HepG2 (cell line): ENCODE results near the gene GLRA3. TPM values are rescaled to one million over a fixed set of nuclear protein-coding genes. Genes with fewer than 3 reads are reported as not detected.

Experiments
- ATAC-seq: fragments of 200-7000 bp; cut with Tn5 transposase; 3 replicates; pipeline ENCODE4 v1.9.1; 2020; ENCODE audit warnings: mild to moderate bottlenecking, moderate library complexity
- BruUV-seq: library from RNA; stranded (reverse); fragments of 400-500 nt; replicated peaks from 2 replicates; lab custom pipeline; 2021; lab: Mats Ljungman, UMichigan
- CTCF ChIA-PET: fragments of 300-600 bp; formaldehyde crosslinking; extraction: SDS; loops from one replicate; lab custom pipeline; 2021; ENCODE audit warnings: low total read pairs, inconsistent platforms, low intra/inter-chr PET ratio; lab: Yijun Ruan, JAX
- POLR2A ChIA-PET: fragments of 350-600 bp; sonication (Branson Sonifier 250); formaldehyde crosslinking; loops from one replicate; lab custom pipeline; 2020; ENCODE audit warnings: antibody characterized with exemption, inconsistent platforms; lab: Yijun Ruan, JAX
- DNase-seq: peaks from one replicate; pipeline ENCODE4 v3.0.0-alpha.2; 2015; ENCODE audit warnings: low spot score
- FAIRE-seq: peaks from 3 replicates; lab custom pipeline; 2011; peaks lifted over from hg19 to GRCh38; lab: Jason Lieb, UNC
- H2AFZ ChIP-seq: one replicate; pipeline ENCODE4 v1.6.1; 2011; ENCODE audit warnings: low read length, inconsistent platforms
- H3K27ac ChIP-seq: fragments of 300-600 bp; 3 replicates; pipeline ENCODE4 v1.8.0; 2011; ENCODE audit warnings: mixed run types, mild to moderate bottlenecking, mixed read lengths, low read length, inconsistent platforms; ENCODE audit not compliant: insufficient read depth; ENCODE audit errors: extremely low read length
- H3K27me3 ChIP-seq, 2 experiments: fragments of 200-600 bp in 1 of 2; 2 replicates in 1 of 2; 3 replicates in 1 of 2; pipeline versions ENCODE4 v1.6.0 to v1.8.0; 2011; ENCODE audit warnings: low read length in 2 of 2, mild to moderate bottlenecking in 2 of 2, moderate library complexity in 2 of 2, inconsistent platforms in 1 of 2; ENCODE audit not compliant: insufficient read depth in 2 of 2, control insufficient read depth in 1 of 2
- H3K36me3 ChIP-seq, 2 experiments: fragments of 200-600 bp in 1 of 2; replicated peaks in 1 of 2; 2 replicates in 1 of 2; 3 replicates in 1 of 2; pipeline versions ENCODE4 v1.5.1 to v1.8.0; 2011; ENCODE audit warnings: low read length in 2 of 2, inconsistent platforms in 1 of 2; ENCODE audit not compliant: insufficient read depth in 2 of 2, control insufficient read depth in 1 of 2
- H3K4me1 ChIP-seq: 2 replicates; pipeline ENCODE4 v1.5.1; 2012; ENCODE audit warnings: low read length, inconsistent platforms; ENCODE audit not compliant: insufficient read depth
- H3K4me2 ChIP-seq: 2 replicates; pipeline ENCODE4 v1.6.0; 2011; ENCODE audit warnings: low read depth, low read length, inconsistent platforms
- H3K4me3 ChIP-seq, 3 experiments: fragments of 200-600 bp in 1 of 3; sonication (generic), shearing (Covaris generic) in 1 of 3; replicated peaks in 1 of 3; 2 replicates each; pipeline ENCODE4 v1.5.1; 2011 to 2016; ENCODE audit warnings: low read length in 3 of 3, inconsistent platforms in 2 of 3, low read depth in 2 of 3, mild to moderate bottlenecking in 2 of 3, control low read depth in 1 of 3, mixed read lengths in 1 of 3; ENCODE audit not compliant: insufficient read depth in 1 of 3
- H3K79me2 ChIP-seq: one replicate; pipeline ENCODE4 v1.6.1; 2011; ENCODE audit warnings: low read length, inconsistent platforms; ENCODE audit not compliant: insufficient read depth
- H3K9ac ChIP-seq: 2 replicates; pipeline ENCODE4 v1.6.0; 2011; ENCODE audit warnings: mild to moderate bottlenecking, low read depth, low read length, inconsistent platforms; ENCODE audit not compliant: insufficient read depth
- H3K9me3 ChIP-seq: 2 replicates; pipeline ENCODE4 v1.5.1; 2012; ENCODE audit warnings: mild to moderate bottlenecking, low read length
- H4K20me1 ChIP-seq: 2 replicates; pipeline ENCODE4 v1.6.0; 2011; ENCODE audit warnings: inconsistent platforms, mild to moderate bottlenecking, low read length, moderate library complexity; ENCODE audit not compliant: insufficient read depth
- ATRX ChIP-seq: sonication (generic); formaldehyde crosslinking; IDR thresholded peaks from 2 replicates; pipeline ENCODE4 v1.4.0; 2020; ENCODE audit warnings: missing genetic modification reagents, borderline replicate concordance
- BCL3 ChIP-seq: sonication (generic); formaldehyde crosslinking; IDR thresholded peaks from 2 replicates; pipeline ENCODE4 v1.5.1; 2020; ENCODE audit warnings: mild to moderate bottlenecking, missing genetic modification reagents, moderate library complexity
- CBX1 ChIP-seq: IDR thresholded peaks from one replicate; pipeline ENCODE4 v1.6.1; 2016; ENCODE audit warnings: antibody characterized with exemption, low read depth
- CBX2 ChIP-seq, 2 experiments: fragments of 200-600 bp in 1 of 2; sonication (generic); formaldehyde crosslinking in 1 of 2; IDR thresholded peaks; 2 replicates each; pipeline versions ENCODE4 v1.7.0 to v1.8.1; 2018 to 2022; ENCODE audit warnings: low read depth in 2 of 2, low read length in 1 of 2, mild to moderate bottlenecking in 1 of 2, missing genetic modification reagents in 1 of 2
- DMTF1 ChIP-seq: sonication (generic); formaldehyde crosslinking; IDR thresholded peaks from 2 replicates; pipeline ENCODE4 v1.4.0; 2020; ENCODE audit warnings: mild to moderate bottlenecking, missing genetic modification reagents
- E2F2 ChIP-seq: sonication (generic); formaldehyde crosslinking; IDR thresholded peaks from 2 replicates; pipeline ENCODE4 v1.4.0; 2020; ENCODE audit warnings: missing genetic modification reagents, borderline replicate concordance
- FOXM1 ChIP-seq: sonication (generic); formaldehyde crosslinking; IDR thresholded peaks from 2 replicates; pipeline ENCODE4 v1.5.0; 2020; ENCODE audit warnings: missing genetic modification reagents
- KAT2B ChIP-seq: fragments of 150-350 bp; IDR thresholded peaks from 2 replicates; pipeline ENCODE4 v1.6.1; 2014; ENCODE audit warnings: low read depth, low read length, borderline replicate concordance
- KDM3A ChIP-seq: IDR thresholded peaks from 2 replicates; pipeline ENCODE4 v1.6.1; 2018; ENCODE audit warnings: low read depth, missing compliant biosample characterization
- PCBP2 ChIP-seq: fragments of 200-400 bp; formaldehyde crosslinking; optimal IDR thresholded peaks from 2 replicates; pipeline ENCODE3; 2018; ENCODE audit warnings: low read length, low read depth; ENCODE audit not compliant: poor library complexity, severe bottlenecking
- RFXAP ChIP-seq: sonication (generic); formaldehyde crosslinking; IDR thresholded peaks from 2 replicates; pipeline ENCODE4 v1.4.0; 2020; ENCODE audit warnings: missing genetic modification reagents, borderline replicate concordance
- RNF2 ChIP-seq: fragments of 450-650 bp; conservative IDR thresholded peaks from 2 replicates; pipeline ENCODE4 v1.6.1; 2016; ENCODE audit warnings: low read depth
- THAP9 ChIP-seq: sonication (generic); formaldehyde crosslinking; IDR thresholded peaks from 2 replicates; pipeline ENCODE4; 2020; ENCODE audit warnings: missing genetic modification reagents, mild to moderate bottlenecking, borderline replicate concordance
- ZNF138 ChIP-seq: sonication (generic); formaldehyde crosslinking; IDR thresholded peaks from 2 replicates; pipeline ENCODE4 v1.5.0; 2020; ENCODE audit warnings: mild to moderate bottlenecking, low read depth, missing genetic modification reagents
- ZNF143 ChIP-seq: sonication (generic); formaldehyde crosslinking; IDR thresholded peaks from 2 replicates; pipeline ENCODE4 v1.4.0; 2020; ENCODE audit warnings: missing genetic modification reagents
- ZNF414 ChIP-seq: sonication (generic); formaldehyde crosslinking; IDR thresholded peaks from 2 replicates; pipeline ENCODE4 v1.5.0; 2020; ENCODE audit warnings: missing genetic modification reagents
- ZNF878 ChIP-seq: sonication (generic); formaldehyde crosslinking; IDR thresholded peaks from 2 replicates; pipeline ENCODE4 v1.8.1; 2023; ENCODE audit warnings: mild to moderate bottlenecking, missing genetic modification reagents, moderate library complexity
- WGBS: methylation state at CpG from one replicate; pipeline ENCODE4 v1.1.6; 2017; ENCODE audit warnings: low lambda C conversion rate; 5-methylcytosine and 5-hydroxymethylcytosine counted together
- in situ Hi-C: cut with HindIII; loops from 2 replicates; pipeline ENCODE4 v1.10.0; 2017; ENCODE audit warnings: low pct_unique_long_range_greater_than_20kb; ENCODE audit not compliant: extremely low pct_ligation_motif_present
- intact Hi-C: fragments of 100-400 bp; cut with micrococcal nuclease; formaldehyde crosslinking; loops from one replicate; pipeline ENCODE4 v1.10.0; 2022; ENCODE audit not compliant: unreplicated experiment
- polyA plus RNA-seq, 8 experiments: library from polyadenylated mRNA; depleted of rRNA in 3 of 8; stranded (reverse) in 7 of 8; unstranded in 1 of 8; fragments of >200 nt; fragmentation: Illumina TruSeq in 4 of 8; extraction: Trizol in 4 of 8; gene quantifications; 2 replicates each; pipeline versions ENCODE4 v1.2.1 to v1.2.3, GENCODE V29; 2011 to 2016; ENCODE audit warnings: low read depth in 4 of 8, missing spikeins in 1 of 8, mixed read lengths in 1 of 8; ENCODE audit not compliant: insufficient read depth in 1 of 8
- total RNA-seq, 5 experiments: library from RNA; depleted of rRNA; stranded (reverse); fragments of >200 nt; fragmentation: Illumina TruSeq; extraction: Trizol; gene quantifications; 2 replicates each; pipeline ENCODE4 v1.2.3, GENCODE V29; 2016; ENCODE audit warnings: low read depth in 1 of 5

GLRA3 gene
- total and polyA plus RNA-seq, 2 of the 13 experiments (the other 11 are each of a cell fraction or from before 2014, with no cell fraction given) = not detected

- Histone ChIP-seq H3K9me3 (peaks cover 41% of the 10 kb centered on the region), H3K36me3 (no peaks in the 10 kb centered on the region), H3K4me3 (no peak overlapping the region), H3K79me2 (no peaks in the 10 kb centered on the region), H4K20me1 (no peaks in the 10 kb centered on the region), H2AFZ (no peak overlapping the region), H3K4me2 (no peak overlapping the region), H3K4me1 (no peaks in the 10 kb centered on the region), H3K27me3 (no peaks in the 10 kb centered on the region), H3K27ac (no peak overlapping the region), H3K9ac (no peak overlapping the region)
- ATAC-seq = no peak
- ChIA-PET POLR2A (no interaction called here), CTCF (no interaction called here)
- 0% methylated on average over 1 of the region's 3 CpGs for WGBS
- no peak for FAIRE-seq
- BruUV-seq = no TSS peak
- intact Hi-C loops = no loop called here
- DNase-seq = no peak
- in situ Hi-C loops = no loop called here
- TF ChIP-seq ZNF878 (CRISPR knock-in tag) (no peak), DMTF1 (no peak), RFXAP (CRISPR knock-in tag) (no peak), ZNF138 (CRISPR knock-in tag) (no peak), BCL3 (CRISPR knock-in tag) (no peak), ZNF143 (CRISPR knock-in tag) (no peak), KDM3A (CRISPR knock-in tag) (no peak), E2F2 (no peak), PCBP2 (no peak), CBX2 (IDR thresholded peaks at IDR 0.05; ENCODE audit: low read depth, low read length) (no peak), CBX2 (CRISPR knock-in tag; IDR thresholded peaks at IDR 0.05; ENCODE audit: low read depth) (no peak), FOXM1 (CRISPR knock-in tag) (no peak), CBX1 (no peak), KAT2B (no peak), THAP9 (CRISPR knock-in tag) (no peak), RNF2 (no peak), ZNF414 (no peak), ATRX (CRISPR knock-in tag) (no peak)
These were observed 13.8 kb downstream of the GLRA3 start for GRCh38 chr4:174815282-174815681.
